Ishikawa (cell line): ENCODE results near the gene PRICKLE3.
"Not testable (repeated sequence)": the region's sequence is repeated elsewhere in the genome, so short reads cannot be mapped to it uniquely, and the experiment has no call there.

Experiments
- CEBPB ChIP-seq: IDR thresholded peaks from 2 replicates; pipeline ENCODE4 v1.6.1; 2012
- EP300 ChIP-seq: IDR thresholded peaks from 2 replicates; pipeline ENCODE4 v1.6.1; 2012; ENCODE audit warnings: borderline replicate concordance
- FOXM1 ChIP-seq: IDR thresholded peaks from 2 replicates; pipeline ENCODE4 v1.6.1; 2012; ENCODE audit warnings: low read depth, borderline replicate concordance
- MAX ChIP-seq: IDR thresholded peaks from 2 replicates; pipeline ENCODE4 v1.6.1; 2012
- RAD21 ChIP-seq: IDR thresholded peaks from 2 replicates; pipeline ENCODE4 v1.6.1; 2012; ENCODE audit warnings: low read depth
- TEAD4 ChIP-seq: IDR thresholded peaks from 2 replicates; pipeline ENCODE4 v1.6.1; 2012
- YY1 ChIP-seq: IDR thresholded peaks from 2 replicates; pipeline ENCODE4 v1.6.1; 2012; ENCODE audit warnings: low read depth

GRCh38 chrX:49142264-49142663 is 43.9 kb downstream of the PRICKLE3 start:
- TF ChIP-seq EP300, CEBPB, MAX, FOXM1, YY1, TEAD4: not testable (repeated sequence)
- peak; percentile 28 for TF ChIP-seq RAD21
